Measurements from ENCODE around the gene TBX21.

Gene TBX21

DNA sequence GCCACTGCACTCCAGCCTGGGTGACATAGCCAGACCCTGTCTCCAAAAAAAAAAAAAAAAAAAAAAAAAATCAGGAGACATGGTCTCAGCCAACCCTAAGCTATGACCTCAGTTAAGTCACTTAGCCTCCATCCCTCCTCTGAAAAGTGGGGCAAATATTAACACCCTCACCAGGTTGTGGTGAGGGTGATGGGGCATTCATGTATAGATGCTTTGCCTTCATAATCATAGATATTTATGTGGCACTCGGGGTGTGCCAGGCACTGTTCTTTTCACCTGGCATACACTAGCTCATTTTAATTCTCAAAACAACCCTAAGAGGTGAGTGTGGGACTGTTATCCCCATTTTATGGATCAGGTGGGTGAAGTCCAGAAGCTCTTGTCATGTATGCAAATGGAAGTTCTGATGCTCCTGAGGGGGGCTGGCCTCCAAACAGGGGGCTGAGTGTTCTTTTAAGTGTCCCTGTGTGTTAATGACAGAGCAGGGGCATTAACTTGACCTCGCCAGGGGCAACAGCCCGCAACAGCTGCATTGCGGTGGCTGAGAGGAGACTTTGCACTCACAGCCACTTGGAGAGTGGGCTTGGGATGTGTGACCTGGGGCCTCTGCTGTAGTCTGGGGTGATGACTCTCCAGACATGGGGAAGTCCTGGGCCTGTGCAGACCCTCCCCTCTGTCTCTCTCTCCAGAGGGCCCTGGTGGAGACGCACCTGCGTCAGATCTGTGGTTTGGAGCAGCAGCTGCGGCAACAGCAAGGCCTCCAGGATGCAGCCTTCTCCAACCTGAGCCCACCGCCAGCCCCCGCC is 34.9 kb upstream of the TBX21 start:
- DNase-seq = no peak

DNA sequence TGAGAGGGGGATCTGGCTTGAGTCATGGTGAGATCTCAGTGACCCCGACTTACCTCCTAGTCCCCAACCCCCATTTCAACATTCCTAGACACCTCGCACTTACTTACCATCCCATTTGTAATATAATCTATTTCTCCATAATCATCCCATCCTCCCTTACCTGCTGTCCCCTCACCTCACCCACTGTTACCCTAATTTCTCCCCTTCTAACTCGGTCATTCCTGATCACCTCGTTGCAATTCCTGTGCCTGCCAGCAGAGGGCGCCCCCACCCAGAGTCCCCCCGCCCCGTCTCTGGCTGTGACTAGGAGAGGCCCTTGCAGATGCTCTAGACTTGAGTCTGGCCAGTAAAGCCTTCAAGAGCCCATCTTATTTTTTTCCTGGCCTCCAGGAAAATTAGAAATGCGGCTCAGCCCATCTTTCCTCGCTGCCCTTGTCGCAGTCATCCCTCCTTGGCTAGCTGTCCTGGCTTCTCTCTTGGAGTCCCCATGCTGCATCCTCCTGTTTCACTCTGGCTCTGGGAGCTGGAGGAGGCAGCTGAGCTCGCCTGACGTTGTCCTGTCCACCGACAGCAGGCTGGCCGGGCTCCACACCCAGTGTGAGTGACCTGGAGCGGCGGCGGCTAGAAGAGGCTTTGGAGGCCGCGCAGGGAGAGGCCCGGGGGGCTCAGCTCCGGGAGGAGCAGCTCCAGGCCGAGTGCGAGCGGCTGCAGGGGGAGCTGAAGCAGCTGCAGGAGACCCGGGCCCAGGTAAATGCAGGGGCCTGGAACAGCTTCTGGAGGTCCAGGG is 34.1 kb upstream of the TBX21 start:
- DNase-seq = peak; percentile 35 to 66

GRCh38 chr17:47699536-47699840 is 33.5 kb upstream of the TBX21 start:
- no peak for DNase-seq

DNA sequence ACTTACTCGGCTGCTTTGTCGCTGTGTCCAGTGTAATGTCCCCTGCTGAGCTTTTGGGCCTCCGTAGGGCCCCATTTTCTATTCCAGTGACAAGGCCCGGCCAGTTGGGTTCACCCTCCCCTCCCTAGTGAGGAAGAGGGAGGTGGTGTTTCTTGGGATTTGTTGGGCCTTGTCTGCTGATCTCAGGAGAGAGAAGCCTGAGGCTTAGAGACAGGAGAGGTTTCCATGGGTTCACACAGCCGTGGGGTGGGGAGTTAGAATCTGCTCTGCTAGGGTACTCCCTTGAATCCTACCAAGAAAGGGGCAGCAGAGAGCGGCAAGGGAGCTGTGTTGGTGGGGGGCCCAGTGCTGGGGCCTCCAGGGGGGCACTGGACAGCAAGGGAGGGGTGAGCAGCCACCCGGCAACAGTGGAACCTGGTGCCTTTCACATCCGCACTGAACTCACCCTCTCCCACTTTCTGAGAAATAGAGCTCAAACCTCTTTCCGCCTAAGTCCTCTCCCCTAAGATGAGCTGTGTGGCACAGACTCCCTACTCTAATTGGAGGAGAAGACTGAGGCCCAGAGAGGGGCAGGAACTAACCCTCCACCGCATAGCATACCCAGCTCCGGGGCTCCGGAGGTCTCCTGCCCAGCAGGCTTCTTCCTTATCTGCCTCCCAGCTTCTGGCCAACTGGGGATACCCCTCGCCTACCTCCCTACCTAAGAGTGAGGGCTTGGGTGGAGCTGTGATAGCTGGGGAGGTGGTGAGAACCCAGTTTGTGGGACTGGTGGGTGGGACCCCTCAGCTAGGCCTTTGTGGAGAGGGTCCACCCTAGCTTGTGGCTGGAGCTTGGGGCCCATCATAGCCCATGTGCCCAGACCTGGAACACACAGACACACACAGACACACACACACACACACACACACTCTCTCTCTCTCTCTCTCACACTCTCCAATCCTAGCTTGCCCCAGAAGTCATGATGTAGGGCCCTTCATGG is 32.3 kb upstream of the TBX21 start:
- no peak for DNase-seq

DNA sequence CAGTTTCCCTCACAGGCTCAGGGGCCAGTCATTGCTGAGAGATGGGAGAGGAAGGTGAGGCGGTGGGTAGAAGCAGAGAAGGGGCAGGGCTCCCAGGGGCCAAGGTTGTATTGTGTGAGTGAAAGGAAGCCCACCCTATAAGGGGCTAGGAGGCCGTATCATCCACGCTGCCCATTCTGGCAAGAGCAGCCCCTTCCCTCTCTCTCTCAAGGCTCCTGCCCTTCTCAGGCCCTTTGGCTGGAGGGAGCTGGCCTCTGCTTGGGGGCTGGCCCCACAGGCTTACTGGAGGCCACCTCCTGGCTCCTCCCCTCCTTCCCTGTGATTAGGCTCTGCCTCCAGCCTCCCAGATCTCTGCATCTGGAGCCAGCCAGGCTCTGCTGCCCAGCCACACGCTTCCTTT is 31.4 kb upstream of the TBX21 start:
- no peak for DNase-seq

DNA sequence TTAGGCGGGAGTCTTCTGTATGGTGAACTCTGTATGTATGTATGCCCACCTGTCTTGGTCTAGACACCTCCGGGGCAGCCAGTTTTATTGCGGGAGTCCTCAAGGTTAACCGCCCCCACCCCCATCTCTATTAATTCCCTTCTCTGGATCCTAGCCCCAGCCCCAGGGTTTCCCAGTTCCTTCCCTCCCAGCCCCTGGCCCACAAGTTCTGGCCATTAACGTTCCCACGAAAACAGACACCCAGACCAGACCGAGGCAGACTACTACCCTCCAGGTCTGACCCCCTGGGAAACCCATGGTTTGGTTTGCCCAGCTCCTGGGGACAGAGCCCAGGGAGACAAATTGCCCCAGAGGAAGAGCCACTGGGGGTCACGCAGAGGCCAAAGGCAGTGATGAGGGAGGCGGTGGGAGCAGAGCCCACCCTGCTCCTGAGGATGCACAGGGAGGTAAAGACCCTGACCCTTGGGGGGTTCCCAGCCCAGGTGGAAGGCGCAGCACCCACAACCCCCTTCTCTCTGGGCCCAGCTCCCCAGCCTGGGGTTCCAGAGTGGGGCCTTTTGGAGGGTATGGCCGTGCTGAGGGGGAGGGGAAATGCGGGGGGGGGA is 30.5 kb upstream of the TBX21 start:
- no peak for DNase-seq

DNA sequence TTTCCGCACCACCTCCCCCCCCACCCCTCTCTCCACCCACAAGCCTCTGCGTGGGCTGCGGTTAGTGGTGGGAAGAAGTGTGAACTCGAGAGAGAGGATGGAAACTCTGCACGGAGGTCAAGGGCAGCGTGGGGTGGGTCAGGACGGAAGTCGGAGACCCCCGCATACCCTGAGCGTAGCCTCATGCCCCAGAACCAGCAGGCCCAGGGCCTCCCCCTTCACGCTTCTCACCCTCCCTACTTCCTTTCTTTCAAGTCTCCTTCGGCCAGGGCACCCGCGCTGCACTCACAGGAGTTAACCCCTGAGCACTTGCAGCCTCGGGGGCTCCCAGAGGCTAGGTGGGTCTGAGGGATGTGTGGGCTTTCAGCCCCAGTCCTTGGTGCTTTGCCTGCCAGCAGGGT is 29.8 kb upstream of the TBX21 start:
- DNase-seq = no peak

DNA sequence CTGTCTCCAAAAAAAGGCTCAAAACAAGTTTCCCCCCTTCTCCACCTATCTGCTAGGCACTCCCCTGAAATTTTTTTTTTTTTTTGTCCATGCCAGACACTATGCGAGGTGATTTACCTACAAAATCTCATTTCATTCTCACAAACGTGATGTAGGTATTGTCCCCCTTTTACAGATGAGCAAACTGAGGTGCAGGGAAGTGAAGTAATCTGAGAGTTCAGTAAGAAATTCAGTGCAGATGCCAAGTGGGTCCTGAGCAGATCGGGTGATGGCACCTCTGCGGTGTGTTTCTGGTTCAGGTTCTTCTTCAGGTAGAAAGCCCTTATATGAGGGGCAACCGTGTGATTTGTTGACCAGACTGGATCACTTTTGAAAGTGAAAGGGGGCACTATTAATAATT is 29.4 kb upstream of the TBX21 start:
- no peak for DNase-seq

DNA sequence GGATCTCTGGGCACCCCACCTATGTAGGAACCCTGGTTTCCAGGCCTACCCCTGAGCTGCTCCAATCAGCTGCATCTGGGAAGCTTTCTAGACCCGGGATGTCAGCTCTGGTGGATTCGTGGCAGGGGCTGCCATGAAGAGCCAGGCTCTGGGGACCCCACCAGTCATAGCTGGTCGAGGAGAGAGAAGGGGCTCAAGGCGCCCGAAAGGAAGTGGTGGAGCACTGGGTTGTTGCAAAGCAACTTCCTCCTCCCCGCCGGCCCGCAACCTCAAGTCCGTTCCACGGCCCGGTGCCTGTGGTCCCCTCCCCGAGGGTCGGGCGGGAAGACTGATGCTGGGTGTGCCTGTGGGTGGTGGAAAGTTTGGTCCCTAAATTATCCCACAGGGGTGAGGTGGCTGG is 28.9 kb upstream of the TBX21 start:
- DNase-seq = no peak

GRCh38 chr17:47704736-47705135 is 28.3 kb upstream of the TBX21 start:
- DNase-seq = no peak

- DNase-seq = no peak
Measured at GRCh38 chr17:47705536-47706530, 27.2 kb upstream of the TBX21 start.

DNA sequence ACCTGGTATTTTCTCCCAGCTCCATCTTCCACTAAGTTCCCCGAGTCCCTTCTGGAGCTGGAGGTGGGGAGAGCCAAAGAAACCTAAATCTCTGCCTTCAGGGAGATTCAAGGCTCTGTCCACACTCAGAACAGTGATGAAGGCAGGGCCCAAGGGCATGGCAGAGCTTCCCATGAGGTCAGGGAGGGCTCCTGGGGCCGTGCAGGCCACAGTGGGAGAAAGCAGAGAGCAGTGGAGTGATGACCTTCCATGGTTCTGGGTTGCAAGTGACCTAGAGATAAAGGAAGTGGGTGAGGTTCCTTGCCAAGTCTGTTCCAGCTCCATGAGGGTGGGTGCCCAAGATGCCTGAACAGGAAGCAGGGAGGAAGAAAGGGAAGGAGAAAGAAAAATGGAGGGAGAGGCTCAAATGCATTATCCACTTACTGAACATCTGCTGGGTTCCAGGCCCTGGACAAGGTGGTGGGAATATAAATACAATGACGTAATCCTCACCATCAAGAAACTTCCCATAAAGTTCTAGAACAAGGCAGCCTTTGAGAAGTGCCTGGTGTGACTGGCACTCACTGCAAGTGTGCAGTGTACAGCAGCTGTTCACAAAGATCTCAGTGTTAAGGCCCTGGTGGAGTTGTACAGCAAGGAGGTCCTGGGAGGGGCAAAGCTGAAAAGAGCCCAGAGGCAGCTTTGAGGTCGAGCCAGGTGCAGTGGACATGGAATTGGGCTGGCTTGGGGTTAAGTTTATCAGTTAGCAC is 25.8 kb upstream of the TBX21 start:
- DNase-seq = peak; percentile 22 to 41

GRCh38 chr17:47707884-47708283 is 25.2 kb upstream of the TBX21 start:
- DNase-seq = no peak

- no peak for DNase-seq
Measured at GRCh38 chr17:47708312-47708863, 24.6 kb upstream of the TBX21 start.

- DNase-seq = no peak
Measured at GRCh38 chr17:47708864-47709541, 24.0 kb upstream of the TBX21 start.

DNA sequence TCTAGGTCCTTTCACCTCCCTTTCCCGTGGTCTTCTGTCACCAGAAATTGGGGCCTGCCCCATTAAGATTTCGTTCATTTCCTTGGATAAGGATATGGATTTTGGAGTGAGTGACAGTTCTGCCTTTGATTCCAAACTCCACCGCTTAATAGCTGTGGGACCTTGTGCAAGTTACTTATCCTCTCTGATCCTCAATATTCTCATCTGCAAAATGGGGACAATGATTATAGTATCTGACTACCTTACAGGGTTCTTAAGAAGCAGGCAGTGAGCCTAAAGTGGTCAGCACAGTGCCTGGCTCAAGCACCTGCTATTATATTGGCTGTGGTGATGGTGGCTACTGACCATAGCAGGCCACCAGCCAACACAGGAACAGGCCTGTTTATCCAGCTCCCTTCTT is 23.4 kb upstream of the TBX21 start:
- no peak for DNase-seq

GRCh38 chr17:47711366-47712099 is 21.5 kb upstream of the TBX21 start:
- DNase-seq = no peak

GRCh38 chr17:47712330-47713023 is 20.6 kb upstream of the TBX21 start:
- no peak for DNase-seq

All from hippocampal formation (tissue), 2 donors.